HT-29 (cell line): ENCODE data around the gene NUP62. TPM values are rescaled to one million over a fixed set of nuclear protein-coding genes. Genes with fewer than 3 reads are reported as not detected.
"Not testable (repeated sequence)": the region's sequence is repeated elsewhere in the genome, so short reads cannot be mapped to it uniquely, and the experiment has no call there.

Experiments
- DNase-seq: peaks from one replicate; pipeline ENCODE4 v3.0.0-alpha.2; 2015; ENCODE audit warnings: low spot score
- total RNA-seq: library from RNA; depleted of rRNA; stranded (reverse); fragments of >200 nt; shearing (Covaris generic); gene quantifications from 2 replicates; pipeline ENCODE4 v1.2.3, GENCODE V29; 2014; rRNA removed

The NUP62 gene, protein sequence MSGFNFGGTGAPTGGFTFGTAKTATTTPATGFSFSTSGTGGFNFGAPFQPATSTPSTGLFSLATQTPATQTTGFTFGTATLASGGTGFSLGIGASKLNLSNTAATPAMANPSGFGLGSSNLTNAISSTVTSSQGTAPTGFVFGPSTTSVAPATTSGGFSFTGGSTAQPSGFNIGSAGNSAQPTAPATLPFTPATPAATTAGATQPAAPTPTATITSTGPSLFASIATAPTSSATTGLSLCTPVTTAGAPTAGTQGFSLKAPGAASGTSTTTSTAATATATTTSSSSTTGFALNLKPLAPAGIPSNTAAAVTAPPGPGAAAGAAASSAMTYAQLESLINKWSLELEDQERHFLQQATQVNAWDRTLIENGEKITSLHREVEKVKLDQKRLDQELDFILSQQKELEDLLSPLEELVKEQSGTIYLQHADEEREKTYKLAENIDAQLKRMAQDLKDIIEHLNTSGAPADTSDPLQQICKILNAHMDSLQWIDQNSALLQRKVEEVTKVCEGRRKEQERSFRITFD
- total RNA-seq, result 133 TPM in 2 replicates

GRCh38 chr19:49929121-49929610, at the start of gene NUP62, which contains the start of gene ATF5:
Gene NUP62, minus strand, starts transcription at chr19:49929504. Its CDS starts 19,697 bp downstream, at chr19:49909807.
Gene ATF5, plus strand, starts transcription at chr19:49929205. Its CDS starts 1,646 bp downstream, at chr19:49930851.
- peak; percentile 99 for DNase-seq

GRCh38 chr19:49978324-49978723, 49.0 kb upstream of the NUP62 start:
- no peak for DNase-seq

DNA sequence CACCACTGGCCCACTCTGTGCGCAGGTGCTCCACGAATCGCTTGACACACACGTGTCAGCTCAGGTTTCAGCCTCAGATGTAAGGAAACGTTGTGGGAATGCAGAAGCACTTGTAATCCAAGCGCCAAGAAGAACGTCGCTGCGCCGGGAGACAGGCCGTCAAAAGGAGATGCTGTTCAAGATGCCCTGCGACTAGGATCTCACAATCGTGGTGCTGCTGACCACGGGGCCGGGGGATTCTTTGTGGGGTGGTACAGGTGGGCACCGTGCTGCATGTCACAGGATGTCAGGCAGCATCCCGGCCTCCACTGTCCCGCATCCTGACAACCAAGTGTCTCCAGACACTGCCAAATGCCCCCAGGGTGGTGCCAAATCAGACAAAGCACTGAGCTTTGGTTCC, 48.6 kb upstream of the NUP62 start:
- no peak for DNase-seq

DNA sequence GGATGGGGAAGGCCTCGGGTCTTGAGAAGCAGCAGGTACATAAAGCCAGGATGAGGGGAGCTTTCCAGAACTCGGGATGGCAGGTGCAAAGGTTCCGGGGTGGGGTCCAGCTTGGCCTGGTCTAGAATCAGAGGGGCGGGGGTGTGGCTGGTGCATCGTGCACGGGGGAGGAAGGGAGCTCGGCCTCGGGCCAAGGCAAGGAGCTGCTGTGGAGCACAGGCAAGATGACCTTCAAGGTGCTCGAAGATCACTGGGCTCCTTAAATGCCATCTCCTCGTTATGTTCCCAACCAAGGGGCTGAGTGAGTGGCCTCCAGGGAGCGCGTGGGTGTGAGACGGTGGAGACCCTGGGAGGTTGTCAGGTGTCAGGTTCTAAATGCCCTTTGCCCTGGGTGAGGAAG, 47.8 kb upstream of the NUP62 start:
- no peak for DNase-seq

DNA sequence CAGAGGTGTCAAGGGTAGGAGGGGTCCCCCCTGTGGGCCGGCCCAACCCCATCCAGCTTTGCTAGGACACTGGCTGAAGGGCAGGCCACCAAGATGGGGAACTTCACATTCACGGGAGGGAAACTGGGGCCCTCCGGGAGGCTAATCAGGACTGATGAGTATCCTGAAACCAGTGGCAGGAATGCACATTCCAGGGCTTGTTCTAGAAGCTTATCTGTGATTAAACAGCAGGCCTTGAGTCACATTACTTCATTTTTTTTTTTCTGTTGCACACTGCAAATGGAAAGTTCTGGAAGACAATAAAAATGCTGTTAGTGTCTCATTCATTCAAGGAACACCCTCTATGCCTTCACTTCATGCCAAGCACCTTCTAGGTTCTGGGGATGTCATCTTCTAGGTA, 47.2 kb upstream of the NUP62 start:
- DNase-seq, result no peak

DNA sequence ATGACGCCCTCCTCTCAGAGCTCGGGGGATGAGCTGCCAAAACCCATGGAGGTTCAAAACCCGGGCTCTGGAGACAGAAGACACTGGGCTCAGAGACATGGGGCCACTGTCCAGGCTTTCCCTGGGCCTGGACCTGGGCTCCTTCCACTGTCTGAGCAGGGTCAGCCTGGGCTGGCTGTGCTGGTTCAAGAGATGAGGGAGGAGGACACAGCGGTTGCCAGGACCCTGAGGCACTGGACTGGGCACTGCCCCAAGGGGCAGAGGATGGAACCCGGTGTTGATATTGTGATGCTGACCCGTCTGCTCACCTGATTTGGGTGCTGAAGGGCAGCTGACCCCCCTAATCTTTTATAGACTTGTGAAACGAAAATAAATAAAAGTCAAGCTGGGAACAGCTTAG, 45.7 kb upstream of the NUP62 start:
- no peak for DNase-seq

- no peak for DNase-seq
Observed at GRCh38 chr19:49973987-49974386, 44.7 kb upstream of the NUP62 start.

- no peak for DNase-seq
Observed at GRCh38 chr19:49972841-49973240, 43.5 kb upstream of the NUP62 start.

- no peak for DNase-seq
Observed at GRCh38 chr19:49971991-49972411, 42.7 kb upstream of the NUP62 start.

- DNase-seq, result not testable (repeated sequence)
Observed at GRCh38 chr19:49969355-49969754, 40.1 kb upstream of the NUP62 start.

GRCh38 chr19:49968279-49968922, 39.1 kb upstream of the NUP62 start:
- DNase-seq, result no peak

GRCh38 chr19:49960980-49961379, 31.7 kb upstream of the NUP62 start, which contains the start of gene SIGLEC11:
Gene SIGLEC11, minus strand, starts transcription at chr19:49961172. Its CDS starts 91 bp downstream, at chr19:49961081.
- not testable (repeated sequence) for DNase-seq

DNA sequence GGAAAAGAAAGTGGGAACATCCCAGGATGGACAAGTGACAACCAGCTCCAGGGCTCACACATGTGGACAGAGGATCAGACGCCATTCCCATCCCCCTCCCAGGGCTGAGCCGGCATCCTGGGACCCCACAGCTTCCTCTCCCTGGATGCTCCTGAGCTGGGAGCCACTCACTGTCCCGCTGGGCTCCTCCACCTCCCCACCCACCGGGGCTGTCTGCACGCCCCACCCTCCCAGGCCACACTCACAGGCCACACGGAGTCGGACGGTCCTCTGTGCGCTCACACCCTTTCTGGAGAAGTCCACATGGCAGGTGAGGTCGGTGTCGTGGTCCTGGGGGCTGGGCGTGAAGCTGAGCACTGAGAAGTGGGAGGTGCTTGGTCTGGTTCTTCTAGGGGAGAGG, 30.6 kb upstream of the NUP62 start:
- not testable (repeated sequence) for DNase-seq

- not testable (repeated sequence) for DNase-seq
Observed at GRCh38 chr19:49958596-49958995, 29.3 kb upstream of the NUP62 start.

- DNase-seq, result not testable (repeated sequence)
Observed at GRCh38 chr19:49958144-49958543, 28.8 kb upstream of the NUP62 start.

DNA sequence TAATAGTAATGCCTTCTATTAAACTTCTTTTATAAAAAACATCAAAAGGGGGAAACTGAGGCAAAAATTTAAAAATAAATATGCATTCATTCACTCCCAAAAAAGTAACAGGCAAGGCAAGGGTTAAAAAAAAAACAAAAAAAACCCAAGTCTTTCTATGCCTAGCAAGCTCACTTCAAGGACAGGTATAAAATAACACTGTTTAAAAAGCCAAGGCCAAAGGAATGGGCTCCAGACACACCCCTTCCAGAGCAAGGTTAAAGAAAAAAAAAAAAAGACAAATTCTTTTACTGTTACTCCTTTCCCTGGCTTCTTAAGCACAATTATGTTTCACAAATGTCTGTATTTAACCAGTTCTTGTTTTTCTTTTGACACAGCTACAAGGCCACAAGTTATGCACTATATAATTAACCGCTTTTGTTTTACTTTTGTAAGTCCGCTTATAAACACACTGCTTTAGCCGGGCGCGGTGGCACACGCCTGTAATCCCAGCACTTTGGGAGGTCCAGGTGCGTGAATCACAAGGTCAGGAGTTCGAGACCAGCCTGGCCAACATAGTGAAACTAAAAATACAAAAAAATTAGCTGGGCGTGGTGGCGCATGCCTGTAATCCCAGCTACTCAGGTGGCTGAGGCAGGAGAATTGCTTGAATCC, 28.1 kb upstream of the NUP62 start:
- no peak for DNase-seq

DNA sequence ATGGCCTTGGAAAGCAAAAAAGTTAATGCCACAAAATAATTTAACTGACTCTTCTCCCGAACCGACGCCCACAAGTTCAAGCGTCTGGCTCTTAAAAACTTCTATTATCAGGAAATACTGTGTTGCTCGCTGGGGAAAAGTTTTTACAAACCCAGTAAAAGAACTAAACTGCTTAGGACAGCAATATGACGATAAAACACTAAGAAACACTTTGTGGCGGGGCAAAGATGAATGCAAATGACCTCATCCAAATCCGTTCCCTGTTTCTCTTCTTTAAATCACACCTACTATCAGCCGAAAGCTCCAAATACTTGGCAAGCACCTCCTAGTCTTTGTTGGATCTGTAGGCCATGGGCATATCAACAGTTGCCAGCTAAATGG, 26.8 kb upstream of the NUP62 start:
- no peak for DNase-seq

- no peak for DNase-seq
Observed at GRCh38 chr19:49954933-49955332, 25.6 kb upstream of the NUP62 start.

- no peak for DNase-seq
Observed at GRCh38 chr19:49954092-49954829, 25.0 kb upstream of the NUP62 start.

GRCh38 chr19:49953416-49953815, 24.1 kb upstream of the NUP62 start:
- DNase-seq, result no peak

DNA sequence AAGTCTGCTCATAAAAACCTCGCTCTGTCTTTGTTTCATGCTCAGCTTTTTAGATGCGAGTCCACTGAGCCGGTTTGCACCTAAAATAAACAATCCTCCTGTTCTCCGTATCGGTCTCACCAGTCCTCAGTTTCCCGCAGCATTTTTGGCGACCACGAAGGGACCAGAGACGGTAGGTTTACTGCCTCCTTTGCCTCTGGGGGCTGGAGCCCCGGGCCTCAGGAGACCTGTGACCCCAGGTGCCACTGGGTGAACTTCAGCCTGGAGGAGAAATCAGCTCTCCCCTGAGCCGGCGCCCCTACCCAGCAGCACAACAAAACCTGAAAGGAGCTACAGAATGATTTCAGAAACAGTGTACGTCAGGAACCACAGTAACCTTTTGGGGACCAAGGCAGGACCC, 23.6 kb upstream of the NUP62 start:
- DNase-seq, result no peak
